Keratinocyte (primary cell): Measurements from ENCODE around the gene TMEM131.

ENCODE experiments used
- EZH2 ChIP-seq: IDR thresholded peaks from one replicate; pipeline ENCODE4 v1.6.1; 2012; ENCODE audit warnings: inconsistent platforms, mild to moderate bottlenecking, low read length, moderate library complexity
- TF ChIP-seq, protein P1 (sequence below), 3 experiments: IDR thresholded peaks in 1 of 3; conservative IDR thresholded peaks in 1 of 3; optimal IDR thresholded peaks in 1 of 3; 2 replicates in 2 of 3; 3 replicates in 1 of 3; pipeline versions ENCODE3 to v1.5.1; 2011; ENCODE audit warnings: low read length in 3 of 3, mild to moderate bottlenecking in 3 of 3, moderate library complexity in 2 of 3, control low read depth in 1 of 3, inconsistent platforms in 1 of 3; ENCODE audit not compliant: insufficient read depth in 2 of 3; ENCODE audit errors: extremely low read depth in 1 of 3

DNA sequence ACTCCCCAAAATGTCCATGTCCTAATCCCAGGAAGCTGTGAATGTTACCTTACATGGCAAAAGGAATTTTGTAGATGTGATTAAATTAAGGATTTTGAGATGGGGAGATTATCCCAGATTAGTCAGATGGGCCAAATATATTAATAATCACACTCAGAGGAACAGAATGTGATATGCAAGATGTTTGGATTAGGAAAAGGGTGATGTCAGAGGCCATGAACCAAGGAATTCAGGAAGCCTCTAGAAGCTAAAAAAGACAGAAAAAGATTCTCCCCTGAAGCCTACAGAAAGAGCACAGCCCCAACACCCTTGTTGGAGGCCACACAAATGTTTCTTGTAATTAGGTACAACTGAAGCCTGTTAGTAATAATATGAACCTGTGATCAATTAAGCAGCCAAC lies 13.1 kb downstream of the TMEM131 start:
- no peak for TF ChIP-seq EZH2
- TF ChIP-seq, protein P1, sequence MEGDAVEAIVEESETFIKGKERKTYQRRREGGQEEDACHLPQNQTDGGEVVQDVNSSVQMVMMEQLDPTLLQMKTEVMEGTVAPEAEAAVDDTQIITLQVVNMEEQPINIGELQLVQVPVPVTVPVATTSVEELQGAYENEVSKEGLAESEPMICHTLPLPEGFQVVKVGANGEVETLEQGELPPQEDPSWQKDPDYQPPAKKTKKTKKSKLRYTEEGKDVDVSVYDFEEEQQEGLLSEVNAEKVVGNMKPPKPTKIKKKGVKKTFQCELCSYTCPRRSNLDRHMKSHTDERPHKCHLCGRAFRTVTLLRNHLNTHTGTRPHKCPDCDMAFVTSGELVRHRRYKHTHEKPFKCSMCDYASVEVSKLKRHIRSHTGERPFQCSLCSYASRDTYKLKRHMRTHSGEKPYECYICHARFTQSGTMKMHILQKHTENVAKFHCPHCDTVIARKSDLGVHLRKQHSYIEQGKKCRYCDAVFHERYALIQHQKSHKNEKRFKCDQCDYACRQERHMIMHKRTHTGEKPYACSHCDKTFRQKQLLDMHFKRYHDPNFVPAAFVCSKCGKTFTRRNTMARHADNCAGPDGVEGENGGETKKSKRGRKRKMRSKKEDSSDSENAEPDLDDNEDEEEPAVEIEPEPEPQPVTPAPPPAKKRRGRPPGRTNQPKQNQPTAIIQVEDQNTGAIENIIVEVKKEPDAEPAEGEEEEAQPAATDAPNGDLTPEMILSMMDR (optimal IDR thresholded peaks at IDR 0.05 in 1 of 3, IDR thresholded peaks at IDR 0.05 in 1 of 3, conservative IDR thresholded peaks at IDR 0.05 in 1 of 3; ENCODE audit: extremely low read depth in 1 of 3, insufficient read depth in 2 of 3, low read length in 3 of 3) = no peak
